Stimulated activated CD8-positive, alpha-beta memory T cell treated with anti-CD3 and anti-CD28 coated beads, Interleukin-2, amount 100 ng/mL, for 48 hours (primary cell): ENCODE results near the gene ABCB11.
"Not testable (repeated sequence)": the region's sequence is repeated elsewhere in the genome, so short reads cannot be mapped to it uniquely, and the experiment has no call there.

ENCODE experiments used
- DNase-seq, 2 donors: peaks; one replicate each; pipeline ENCODE4 v3.0.0-alpha.2; 2020; ENCODE audit warnings: low read depth in 2 of 2

ABCB11 gene

GRCh38 chr2:168971261-168971660 lies 59.9 kb downstream of the ABCB11 start:
- DNase-seq, result no peak

- DNase-seq, result no peak
Measured at GRCh38 chr2:168970711-168971233, 60.4 kb downstream of the ABCB11 start.

- DNase-seq, result no peak
Measured at GRCh38 chr2:168969865-168970264, 61.3 kb downstream of the ABCB11 start.

GRCh38 chr2:168968342-168968741 lies 62.8 kb downstream of the ABCB11 start:
- no peak for DNase-seq

- no peak for DNase-seq
Measured at GRCh38 chr2:168964251-168964807, 66.8 kb downstream of the ABCB11 start.

GRCh38 chr2:168962636-168963035 lies 68.5 kb downstream of the ABCB11 start:
- no peak for DNase-seq

- no peak for DNase-seq
Measured at GRCh38 chr2:168961450-168962229, 69.5 kb downstream of the ABCB11 start.

GRCh38 chr2:168956392-168956791 lies 74.7 kb downstream of the ABCB11 start:
- no peak for DNase-seq

GRCh38 chr2:168955321-168955720 lies 75.8 kb downstream of the ABCB11 start:
- DNase-seq, result no peak

GRCh38 chr2:168954256-168954655 lies 76.9 kb downstream of the ABCB11 start:
- no peak for DNase-seq

- no peak for DNase-seq
Measured at GRCh38 chr2:168952424-168952823, 78.7 kb downstream of the ABCB11 start.

GRCh38 chr2:168951871-168952270 lies 79.3 kb downstream of the ABCB11 start:
- DNase-seq, result no peak

- no peak for DNase-seq
Measured at GRCh38 chr2:168949324-168949723, 81.8 kb downstream of the ABCB11 start.

- DNase-seq, result no peak
Measured at GRCh38 chr2:168948621-168949212, 82.4 kb downstream of the ABCB11 start.

- no peak for DNase-seq
Measured at GRCh38 chr2:168945508-168945907, 85.6 kb downstream of the ABCB11 start.

- DNase-seq, result no peak
Measured at GRCh38 chr2:168944065-168944464, 87.1 kb downstream of the ABCB11 start.

- DNase-seq, result no peak
Measured at GRCh38 chr2:168941297-168941696, 89.8 kb downstream of the ABCB11 start.

- no peak for DNase-seq
Measured at GRCh38 chr2:168939918-168940317, 91.2 kb downstream of the ABCB11 start.

GRCh38 chr2:168939061-168939460 lies 92.1 kb downstream of the ABCB11 start:
- no peak for DNase-seq

- no peak for DNase-seq
Measured at GRCh38 chr2:168935810-168936581, 95.1 kb downstream of the ABCB11 start.

- DNase-seq, result no peak
Measured at GRCh38 chr2:168934826-168935225, 96.3 kb downstream of the ABCB11 start.

- DNase-seq, result not testable (repeated sequence)
Measured at GRCh38 chr2:168932174-168932573, 99.0 kb downstream of the ABCB11 start.
